HG03442 (cell line): Measurements from ENCODE around the gene PRICKLE1.
A peak's percentile ranks its signal among the peaks of the same experiment; 100 is the strongest.

ENCODE experiments used
- ATAC-seq: cut with Tn5 transposase; IDR thresholded peaks from one replicate; pipeline ENCODE4 v1.9.1; 2021; ENCODE audit warnings: mild to moderate bottlenecking, moderate library complexity; ENCODE audit not compliant: unreplicated experiment

PRICKLE1 gene

DNA sequence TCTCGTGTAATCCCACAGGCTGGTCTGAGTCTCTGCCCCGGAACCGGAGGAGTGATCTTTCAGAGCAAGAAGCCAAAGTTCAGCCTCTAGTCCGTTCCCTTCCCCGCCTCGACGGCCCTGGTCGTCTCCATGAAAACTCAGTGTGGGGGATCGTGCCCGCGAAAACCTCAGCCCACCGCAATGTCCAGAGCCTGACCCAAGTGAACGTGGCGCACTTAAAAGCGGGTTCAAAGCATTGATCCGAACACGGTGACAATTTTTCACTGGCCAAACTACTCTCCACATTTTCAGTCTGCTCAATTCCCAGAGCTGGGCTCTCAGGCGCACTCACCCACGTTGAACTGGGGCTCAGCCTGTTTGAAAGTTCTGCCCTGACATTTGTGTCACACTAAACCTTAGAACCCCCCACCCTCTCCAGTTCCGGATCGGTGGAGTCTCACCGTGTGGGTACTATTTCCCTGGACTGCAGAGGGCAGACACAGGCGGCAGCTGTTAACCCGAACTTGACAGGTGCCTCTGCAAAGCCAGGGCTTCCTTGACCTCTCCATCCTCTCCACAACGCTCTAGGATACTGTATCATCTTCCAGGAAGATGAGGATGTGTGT is 886 bp upstream of the PRICKLE1 start:
- no peak for ATAC-seq

- peak; percentile 18 for ATAC-seq
These were observed 752 bp downstream of the PRICKLE1 start for GRCh38 chr12:42588524-42589464.

- ATAC-seq = no peak
These were observed 1.7 kb downstream of the PRICKLE1 start for GRCh38 chr12:42587601-42588523.

DNA sequence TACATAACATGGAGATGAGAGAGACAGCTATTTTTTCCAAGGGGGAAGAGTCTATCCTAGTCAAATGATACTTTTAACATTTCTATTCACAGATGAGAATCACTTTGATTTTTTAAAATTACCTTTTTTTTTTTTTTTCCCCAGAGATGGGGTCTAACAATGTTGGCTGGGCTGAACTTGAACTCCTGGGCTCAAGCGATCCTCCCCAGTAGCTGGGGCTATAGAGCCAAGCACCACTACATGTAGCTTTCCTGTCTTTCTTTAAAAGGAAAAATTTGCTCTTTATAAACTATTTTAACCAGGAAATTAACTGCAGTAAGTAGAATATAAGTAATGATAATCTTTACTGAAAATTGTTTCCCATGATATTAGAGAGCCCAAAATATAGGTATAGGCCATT is 3.3 kb downstream of the PRICKLE1 start:
- no peak for ATAC-seq

DNA sequence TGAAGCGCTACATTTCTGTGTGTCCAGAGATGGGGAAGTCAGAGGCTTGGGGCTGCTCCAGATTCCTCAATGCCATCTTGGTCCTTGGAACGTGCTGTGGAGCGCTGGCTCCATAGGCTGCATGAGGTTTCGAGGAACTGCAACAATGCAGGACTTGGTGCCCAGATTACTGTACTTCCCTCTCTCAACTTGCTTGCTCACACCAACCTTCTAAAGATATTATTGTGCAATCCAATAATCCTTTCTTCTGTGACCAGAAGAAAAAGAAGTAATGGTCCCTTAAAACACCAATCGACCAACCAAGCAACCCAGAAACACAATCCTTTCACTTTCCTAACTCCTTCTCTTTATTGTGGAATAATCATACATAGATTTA is 3.7 kb downstream of the PRICKLE1 start:
- no peak for ATAC-seq

GRCh38 chr12:42585154-42585840 is 4.2 kb downstream of the PRICKLE1 start:
- ATAC-seq = no peak

DNA sequence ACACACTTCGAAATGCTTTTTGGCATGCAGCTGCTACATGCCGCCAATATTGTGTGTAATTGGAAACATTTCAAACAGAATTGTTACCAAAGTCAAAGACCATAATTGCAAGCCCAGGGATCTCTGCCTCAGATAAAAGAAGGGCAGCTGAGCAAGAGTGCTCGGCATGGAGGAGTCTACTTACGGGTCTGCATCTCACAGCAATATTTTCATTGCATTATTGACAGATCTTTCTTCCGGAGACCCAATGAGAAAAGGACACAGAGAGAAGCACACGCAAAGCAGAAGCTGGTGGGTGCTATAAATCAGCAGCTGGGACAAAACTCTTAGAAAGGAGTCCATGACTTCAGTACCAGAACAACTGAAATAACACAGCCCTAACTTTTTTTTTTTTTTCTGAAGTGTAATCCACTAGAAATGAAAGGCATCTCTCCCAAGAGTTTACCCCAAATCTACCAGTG is 4.9 kb downstream of the PRICKLE1 start:
- ATAC-seq = no peak

- ATAC-seq = no peak
These were observed 6.5 kb downstream of the PRICKLE1 start for GRCh38 chr12:42583016-42583415.

DNA sequence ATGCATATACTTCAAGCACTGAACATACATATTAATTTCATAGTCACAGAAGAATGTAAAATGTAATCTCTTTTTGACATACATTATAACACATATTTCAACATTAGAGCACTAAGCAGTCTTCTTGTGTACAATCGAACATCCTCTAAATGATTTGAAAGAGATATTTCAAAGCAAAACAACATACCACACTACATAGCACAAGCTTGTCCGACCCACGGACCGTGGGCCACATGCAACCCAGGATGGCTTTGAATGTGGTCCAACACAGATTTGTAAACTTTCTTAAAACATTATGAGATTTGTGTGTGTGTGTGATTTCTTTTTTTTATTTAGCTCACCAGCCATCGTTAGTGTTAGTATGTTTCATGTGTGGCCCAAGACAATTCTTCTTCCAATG is 7.0 kb downstream of the PRICKLE1 start:
- ATAC-seq = no peak

GRCh38 chr12:42582050-42582449 is 7.5 kb downstream of the PRICKLE1 start:
- no peak for ATAC-seq

GRCh38 chr12:42576374-42576773 is 13.2 kb downstream of the PRICKLE1 start:
- no peak for ATAC-seq

- ATAC-seq = no peak
These were observed 13.8 kb downstream of the PRICKLE1 start for GRCh38 chr12:42575717-42576116.

- ATAC-seq = no peak
These were observed 14.7 kb downstream of the PRICKLE1 start for GRCh38 chr12:42574851-42575266.

DNA sequence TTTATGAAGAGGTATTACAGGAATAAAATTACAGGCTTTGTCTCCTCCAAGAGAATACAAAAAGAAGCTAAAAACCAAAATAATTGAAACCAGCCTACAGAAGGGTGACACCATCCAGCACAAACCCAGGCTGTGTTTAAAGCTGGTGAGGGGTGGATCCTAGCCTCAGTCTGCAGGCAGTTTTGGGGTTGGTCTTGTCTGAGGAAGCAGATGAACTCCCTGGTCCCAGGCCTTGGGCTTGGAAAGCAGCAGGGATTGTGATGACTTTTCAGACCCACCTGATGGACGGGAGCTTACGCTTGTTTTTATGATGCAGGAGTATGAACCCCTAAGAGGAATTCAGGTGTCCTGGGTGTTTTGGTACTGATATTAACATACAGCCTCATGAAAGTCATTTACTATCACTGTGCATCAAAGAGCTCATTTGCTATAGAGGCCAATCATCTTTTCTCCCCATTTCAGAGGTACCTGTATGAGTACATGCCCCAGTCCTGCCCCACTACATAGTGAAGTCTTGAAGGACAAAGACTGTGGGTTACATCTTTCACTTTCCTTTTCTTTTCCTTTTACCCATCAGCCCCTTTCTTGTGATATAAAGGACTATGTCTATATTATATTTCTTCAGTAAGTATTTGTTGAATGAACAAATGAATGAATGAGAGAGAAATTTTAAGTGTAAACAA is 18.1 kb downstream of the PRICKLE1 start:
- ATAC-seq = no peak

DNA sequence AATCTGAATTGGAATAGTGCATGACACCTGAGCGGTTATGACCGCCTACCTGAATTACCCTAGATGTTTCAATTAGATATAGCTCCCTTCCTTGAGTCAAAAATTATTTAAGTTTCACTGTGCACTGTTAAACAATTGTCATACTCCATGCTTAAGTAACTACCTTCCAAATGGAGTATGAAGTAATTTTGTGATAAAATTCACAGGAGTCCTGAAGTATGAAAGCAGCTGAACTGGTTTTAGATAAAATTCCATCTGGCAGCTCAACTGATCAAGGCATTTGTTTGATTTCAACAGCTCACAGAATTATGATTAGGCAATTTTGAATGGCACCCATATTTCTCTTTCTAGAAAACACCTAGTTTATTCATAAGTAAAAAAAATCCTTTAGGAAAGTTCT is 19.5 kb downstream of the PRICKLE1 start:
- no peak for ATAC-seq

DNA sequence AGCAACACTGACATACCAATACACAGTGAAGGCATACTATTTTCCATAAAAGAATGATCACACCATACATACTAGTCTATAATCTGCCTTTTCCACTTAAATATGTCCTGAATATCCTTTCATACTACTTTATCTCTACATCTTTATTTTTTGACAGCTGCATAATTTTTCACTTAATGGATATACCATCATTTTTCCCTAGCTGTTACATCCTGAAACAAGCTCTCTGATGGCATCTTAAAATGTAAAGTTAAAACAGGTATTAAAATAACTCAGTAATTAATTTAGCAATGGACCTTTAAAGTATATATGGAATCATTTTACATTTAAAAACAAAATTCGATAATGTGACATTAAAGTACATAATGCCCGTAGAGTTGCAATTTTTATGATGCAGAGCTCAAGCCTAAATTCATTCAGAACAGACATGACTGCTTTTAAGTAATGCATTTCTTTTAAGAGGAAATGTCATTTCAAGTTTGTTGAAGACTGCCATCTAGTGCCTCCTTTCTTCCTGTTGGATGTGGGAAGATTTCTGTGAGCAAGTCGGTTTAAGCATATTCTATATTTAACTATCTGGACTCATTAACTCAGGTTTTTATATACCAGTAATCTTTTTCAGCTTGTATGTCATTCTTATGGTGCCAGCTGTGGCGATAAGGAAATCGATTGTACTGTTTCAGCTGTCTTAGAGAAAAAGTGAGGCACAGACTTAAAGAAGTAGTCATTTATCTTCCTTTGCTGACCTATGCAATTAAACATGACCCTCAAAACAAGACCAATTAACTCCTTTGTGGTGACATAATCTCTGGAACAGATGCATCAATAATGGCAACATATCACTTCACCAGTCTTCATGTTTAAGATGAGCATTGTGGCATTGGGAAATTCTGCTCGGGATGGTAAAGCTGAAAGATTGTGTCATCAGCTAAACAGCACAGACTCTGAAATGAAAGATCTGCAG is 20.3 kb downstream of the PRICKLE1 start:
- ATAC-seq = peak; percentile 64

- ATAC-seq = no peak
These were observed 23.9 kb downstream of the PRICKLE1 start for GRCh38 chr12:42565633-42566032.

DNA sequence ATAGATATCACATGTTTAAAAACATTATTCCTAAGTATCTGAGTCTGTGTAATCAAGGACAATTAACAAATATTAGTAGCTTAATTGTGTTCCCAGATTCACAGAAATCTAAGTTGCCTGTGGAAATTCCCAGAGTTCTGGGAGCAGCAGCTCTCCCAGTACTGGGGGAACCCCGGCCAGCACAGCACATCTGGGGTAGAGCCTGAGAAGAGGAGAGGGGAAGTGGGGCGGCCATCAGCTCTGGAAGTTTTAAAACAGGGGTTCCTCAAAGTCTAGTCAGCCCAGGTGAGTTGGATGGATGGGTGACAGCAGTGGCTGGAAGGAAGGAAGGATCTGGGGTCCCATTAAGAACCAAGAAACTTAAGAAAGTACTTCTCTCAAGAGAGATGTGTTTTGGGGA is 24.6 kb downstream of the PRICKLE1 start:
- ATAC-seq = no peak

DNA sequence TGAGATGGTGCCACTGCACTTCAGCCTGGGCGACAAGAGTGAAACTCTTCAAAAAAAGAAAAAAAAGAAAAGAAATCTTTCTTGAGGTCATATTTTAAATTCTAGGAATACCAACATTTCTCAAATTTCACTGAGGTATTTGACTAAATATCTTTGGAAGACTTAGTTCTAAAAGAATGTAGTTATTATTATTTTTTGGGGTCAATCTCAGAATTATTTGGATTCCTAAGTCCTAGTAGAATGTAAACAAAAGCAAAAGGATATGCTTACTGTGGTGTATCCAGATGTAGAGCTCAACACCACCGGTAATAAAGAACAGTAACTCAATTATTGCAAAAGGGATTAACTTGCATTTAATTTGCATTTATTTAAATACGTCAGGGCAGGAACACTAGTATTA is 25.0 kb downstream of the PRICKLE1 start:
- no peak for ATAC-seq
